MM.1S (cell line): ENCODE measurements around the gene RELN.

Experiments
- CTCF ChIP-seq: fragments of 300-600 bp; sonication (generic); IDR thresholded peaks from 2 replicates; pipeline ENCODE4 v1.5.1; 2016; ENCODE audit warnings: antibody characterized with exemption, low read length, mixed read lengths
- EZH2 ChIP-seq: fragments of 300-600 bp; sonication (generic); optimal IDR thresholded peaks from 2 replicates; pipeline ENCODE3; 2017; ENCODE audit warnings: low read depth, mild to moderate bottlenecking, antibody characterized with exemption, low read length, mixed read lengths
- EZH2phosphoT487 ChIP-seq: fragments of 300-600 bp; sonication (generic); IDR thresholded peaks from 2 replicates; pipeline ENCODE4 v1.6.1; 2018; ENCODE audit warnings: antibody characterized with exemption, low read length

GRCh38 chr7:103894656-103895596, 94.5 kb downstream of the RELN start:
- TF ChIP-seq EZH2phosphoT487 (no peak), CTCF (no peak), EZH2 (no peak)
